Neural progenitor cell (in vitro differentiated cells): Measurements from ENCODE around the gene CDKN2A.

Source experiments
- EZH2phosphoT487 ChIP-seq: fragments of 200-600 bp; sonication (generic); IDR thresholded peaks from 2 replicates; pipeline ENCODE4 v1.6.1; 2017; ENCODE audit warnings: antibody characterized with exemption
- TF ChIP-seq, protein P1 (sequence below): fragments of 200-600 bp; sonication (generic); IDR thresholded peaks from 2 replicates; pipeline ENCODE4 v1.5.1; 2017; ENCODE audit warnings: antibody characterized with exemption, mild to moderate bottlenecking

DNA sequence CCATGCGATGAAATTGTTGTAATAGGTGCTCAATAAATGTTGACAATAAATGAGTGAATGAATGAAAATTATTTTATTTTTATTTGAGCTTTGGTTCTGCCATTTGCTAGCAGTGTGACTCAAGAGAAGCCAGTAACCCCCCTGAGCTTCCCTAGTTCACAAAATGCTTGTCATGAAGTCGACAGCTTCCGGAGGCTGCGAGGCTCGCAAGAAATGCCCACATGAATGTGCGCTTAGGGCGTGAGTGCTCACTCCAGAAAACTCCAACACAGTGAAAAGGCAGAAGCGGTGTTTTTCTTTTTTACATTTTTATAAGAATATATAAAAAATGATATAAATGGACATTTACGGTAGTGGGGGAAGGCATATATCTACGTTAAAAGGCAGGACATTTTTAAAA is 26.5 kb downstream of the CDKN2A start:
- TF ChIP-seq, protein P1, sequence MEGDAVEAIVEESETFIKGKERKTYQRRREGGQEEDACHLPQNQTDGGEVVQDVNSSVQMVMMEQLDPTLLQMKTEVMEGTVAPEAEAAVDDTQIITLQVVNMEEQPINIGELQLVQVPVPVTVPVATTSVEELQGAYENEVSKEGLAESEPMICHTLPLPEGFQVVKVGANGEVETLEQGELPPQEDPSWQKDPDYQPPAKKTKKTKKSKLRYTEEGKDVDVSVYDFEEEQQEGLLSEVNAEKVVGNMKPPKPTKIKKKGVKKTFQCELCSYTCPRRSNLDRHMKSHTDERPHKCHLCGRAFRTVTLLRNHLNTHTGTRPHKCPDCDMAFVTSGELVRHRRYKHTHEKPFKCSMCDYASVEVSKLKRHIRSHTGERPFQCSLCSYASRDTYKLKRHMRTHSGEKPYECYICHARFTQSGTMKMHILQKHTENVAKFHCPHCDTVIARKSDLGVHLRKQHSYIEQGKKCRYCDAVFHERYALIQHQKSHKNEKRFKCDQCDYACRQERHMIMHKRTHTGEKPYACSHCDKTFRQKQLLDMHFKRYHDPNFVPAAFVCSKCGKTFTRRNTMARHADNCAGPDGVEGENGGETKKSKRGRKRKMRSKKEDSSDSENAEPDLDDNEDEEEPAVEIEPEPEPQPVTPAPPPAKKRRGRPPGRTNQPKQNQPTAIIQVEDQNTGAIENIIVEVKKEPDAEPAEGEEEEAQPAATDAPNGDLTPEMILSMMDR, result no peak
- no peak for TF ChIP-seq EZH2phosphoT487
